GM12878 (cell line): ENCODE results near the gene GPRIN2.
"Not testable (repeated sequence)": the region's sequence is repeated elsewhere in the genome, so short reads cannot be mapped to it uniquely, and the experiment has no call there.

Source experiments
- CHD2 ChIP-seq: IDR thresholded peaks from 2 replicates; pipeline ENCODE4 v1.6.1; 2011; ENCODE audit warnings: low read depth, low read length, improper control_type of control experiment, borderline replicate concordance
- CTCF ChIP-seq, 3 experiments: IDR thresholded peaks in 2 of 3; conservative IDR thresholded peaks in 1 of 3; 2 replicates each; pipeline ENCODE4 v1.5.1; 2011; ENCODE audit warnings: low read depth in 3 of 3, low read length in 3 of 3, mild to moderate bottlenecking in 3 of 3, control low read depth in 2 of 3, moderate library complexity in 2 of 3, inconsistent platforms in 1 of 3, mixed read lengths in 1 of 3; ENCODE audit not compliant: control insufficient read depth in 2 of 3, insufficient read depth in 1 of 3; ENCODE audit errors: extremely low read depth in 1 of 3
- FOXM1 ChIP-seq: IDR thresholded peaks from 2 replicates; pipeline ENCODE4 v1.6.1; 2012; ENCODE audit warnings: low read depth, mild to moderate bottlenecking, inconsistent platforms, low read length, moderate library complexity
- MAX ChIP-seq: IDR thresholded peaks from 2 replicates; pipeline ENCODE4 v1.6.1; 2012; ENCODE audit warnings: low read depth, low read length, improper control_type of control experiment
- POLR2A ChIP-seq: IDR thresholded peaks from 2 replicates; pipeline ENCODE4 v1.6.1; 2011; ENCODE audit warnings: low read depth, mild to moderate bottlenecking, low read length
- POLR2AphosphoS5 ChIP-seq: IDR thresholded peaks from 2 replicates; pipeline ENCODE4 v1.6.1; 2011; ENCODE audit warnings: mild to moderate bottlenecking, low read length, inconsistent platforms
- RFX5 ChIP-seq: IDR thresholded peaks from 2 replicates; pipeline ENCODE4 v1.6.1; 2011; ENCODE audit warnings: low read depth, low read length, improper control_type of control experiment
- TCF12 ChIP-seq: IDR thresholded peaks from 2 replicates; pipeline ENCODE4 v1.6.1; 2011; ENCODE audit warnings: low read depth, mild to moderate bottlenecking, low read length
- TCF7 ChIP-seq: IDR thresholded peaks from 2 replicates; pipeline ENCODE4 v1.6.1; 2014; ENCODE audit warnings: antibody characterized with exemption, borderline replicate concordance
- USF1 ChIP-seq: IDR thresholded peaks from 2 replicates; pipeline ENCODE4 v1.6.1; 2011; ENCODE audit warnings: borderline replicate concordance, low read depth, mild to moderate bottlenecking, moderate library complexity, mixed read lengths, low read length; ENCODE audit not compliant: insufficient read depth; ENCODE audit errors: extremely low read length
- ZNF274 ChIP-seq: IDR thresholded peaks from one replicate; pipeline ENCODE4 v1.8.0; 2011; ENCODE audit not compliant: insufficient read length, insufficient read depth
- TF ChIP-seq, protein P1 (sequence below): fragments of 450-650 bp; IDR thresholded peaks from 2 replicates; pipeline ENCODE4 v1.6.1; 2014; ENCODE audit warnings: mild to moderate bottlenecking

- not testable (repeated sequence) for TF ChIP-seq POLR2A; CHD2; ZNF274; USF1; TCF12; MAX; POLR2AphosphoS5; RFX5; CTCF (IDR thresholded peaks at IDR 0.05 in 2 of 3, conservative IDR thresholded peaks at IDR 0.05 in 1 of 3; ENCODE audit: control insufficient read depth in 2 of 3, extremely low read depth in 1 of 3, insufficient read depth in 1 of 3, low read depth in 3 of 3, low read length in 3 of 3); FOXM1; TCF7
- TF ChIP-seq, protein P1, sequence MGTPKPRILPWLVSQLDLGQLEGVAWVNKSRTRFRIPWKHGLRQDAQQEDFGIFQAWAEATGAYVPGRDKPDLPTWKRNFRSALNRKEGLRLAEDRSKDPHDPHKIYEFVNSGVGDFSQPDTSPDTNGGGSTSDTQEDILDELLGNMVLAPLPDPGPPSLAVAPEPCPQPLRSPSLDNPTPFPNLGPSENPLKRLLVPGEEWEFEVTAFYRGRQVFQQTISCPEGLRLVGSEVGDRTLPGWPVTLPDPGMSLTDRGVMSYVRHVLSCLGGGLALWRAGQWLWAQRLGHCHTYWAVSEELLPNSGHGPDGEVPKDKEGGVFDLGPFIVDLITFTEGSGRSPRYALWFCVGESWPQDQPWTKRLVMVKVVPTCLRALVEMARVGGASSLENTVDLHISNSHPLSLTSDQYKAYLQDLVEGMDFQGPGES, result not testable (repeated sequence)
Measured at GRCh38 chr10:46513333-46513732, 43.1 kb downstream of the GPRIN2 start.
